Right lobe of liver (tissue), 6 donors: ENCODE measurements around the gene RNF212. TPM values are rescaled to one million over a fixed set of nuclear protein-coding genes. Genes with fewer than 3 reads are reported as not detected.
"Not testable (repeated sequence)": the region's sequence is repeated elsewhere in the genome, so short reads cannot be mapped to it uniquely, and the experiment has no call there.

Experiments used
- ATAC-seq, 4 donors: fragments of 200-7000 bp; cut with Tn5 transposase; one replicate each; pipeline ENCODE4 v1.9.1; 2020; ENCODE audit warnings: mild to moderate bottlenecking in 4 of 4, moderate library complexity in 4 of 4
- DNase-seq, 3 donors: peaks; one replicate each; pipeline ENCODE4 v3.0.0-alpha.2; 2020
- H3K27ac ChIP-seq, 3 donors: fragments of 200-600 bp; one replicate each; pipeline ENCODE4 v1.8.0; 2022
- H3K27me3 ChIP-seq, 2 donors: fragments of 200-600 bp; one replicate each; pipeline ENCODE4 v1.8.0; 2022
- H3K36me3 ChIP-seq, 4 donors: fragments of 200-600 bp; sonication (generic) in 1 of 4; one replicate each; pipeline versions ENCODE4 v1.5.1 to v1.8.0; 2017 to 2022; ENCODE audit warnings: control low read depth in 1 of 4
- H3K4me1 ChIP-seq, 4 donors: fragments of 200-600 bp; sonication (generic) in 1 of 4; one replicate each; pipeline versions ENCODE4 v1.5.1 to v1.8.0; 2017 to 2022; ENCODE audit warnings: control low read depth in 1 of 4
- H3K4me3 ChIP-seq, 3 donors: fragments of 200-600 bp; one replicate each; pipeline ENCODE4 v1.8.0; 2022
- H3K9me3 ChIP-seq, 4 donors: fragments of 200-600 bp; sonication (generic) in 1 of 4; one replicate each; pipeline versions ENCODE4 v1.5.1 to v1.8.0; 2017 to 2022; ENCODE audit warnings: control low read depth in 1 of 4
- POLR2A ChIP-seq: fragments of 450-650 bp; IDR thresholded peaks from one replicate; pipeline ENCODE4 v1.6.1; 2017; ENCODE audit warnings: antibody characterized with exemption, mild to moderate bottlenecking
- WGBS: methylation state at CpG from one replicate; pipeline ENCODE4 v1.1.6; 2018; ENCODE audit warnings: low coverage, low lambda C conversion rate; ENCODE audit not compliant: insufficient coverage; ENCODE audit errors: missing lambda C conversion rate; 5-methylcytosine and 5-hydroxymethylcytosine counted together
- intact Hi-C, 2 donors: fragments of 100-400 bp; cut with DNase I; formaldehyde crosslinking; loops; one replicate each; pipeline versions ENCODE4 v1.11.2 to v1.14.1; 2022
- total RNA-seq, 6 experiments: library from RNA; depleted of rRNA in 2 of 6; stranded (reverse); fragments of >200 nt in 2 of 6; fragmentation: NEBNext Ultra II Directional in 3 of 6; extraction: Animal tissue kit (Norgen Biotek cat#: 25700) in 3 of 6; gene quantifications; one replicate each; pipeline versions ENCODE4 v1.1.0 to v1.2.4, GENCODE V29; 2016 to 2023
- TF ChIP-seq, protein P1 (sequence below), 4 donors: fragments of 200-600 bp in 3 of 4; fragments of 450-650 bp in 1 of 4; IDR thresholded peaks; one replicate each; pipeline versions ENCODE4 v1.5.1 to v1.8.0; 2016 to 2022; ENCODE audit warnings: antibody characterized with exemption in 4 of 4, mild to moderate bottlenecking in 2 of 4
- donor health status: DM: no; HTN: yes; CAD: no.
- donor health status: DM: no; HTN: no; CAD: no.
- donor health status: DM: no; HTN: no; CAD: no.
- donor health status: DM: no; HTN: yes; CAD: no.
- donor health status: DM: no; HTN: yes; CAD: no.

Gene RNF212
- total RNA-seq, 6 experiments from 2014 or later: 0.29 to 1.2 (median 0.50) TPM; not detected in 2

DNA sequence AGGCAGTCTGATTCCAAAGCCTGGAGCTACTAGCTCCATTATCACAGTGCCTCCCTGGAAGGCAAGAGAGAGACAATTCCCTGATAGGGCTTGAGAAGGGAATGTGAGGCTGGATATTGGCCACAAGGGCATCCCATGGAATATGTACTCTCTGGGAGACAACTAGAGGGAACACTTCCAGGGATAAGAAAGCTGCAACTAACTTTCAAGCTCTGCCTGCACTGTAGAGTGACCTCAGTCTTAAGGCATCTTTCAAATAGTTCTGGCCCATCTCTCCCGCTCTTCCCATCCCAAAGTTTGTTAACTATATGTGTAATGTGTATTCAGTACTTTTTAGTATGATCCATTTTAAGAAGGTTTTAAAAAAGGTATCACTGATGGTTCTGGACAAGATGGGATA is 13.1 kb upstream of the RNF212 start:
- TF ChIP-seq, protein P1, sequence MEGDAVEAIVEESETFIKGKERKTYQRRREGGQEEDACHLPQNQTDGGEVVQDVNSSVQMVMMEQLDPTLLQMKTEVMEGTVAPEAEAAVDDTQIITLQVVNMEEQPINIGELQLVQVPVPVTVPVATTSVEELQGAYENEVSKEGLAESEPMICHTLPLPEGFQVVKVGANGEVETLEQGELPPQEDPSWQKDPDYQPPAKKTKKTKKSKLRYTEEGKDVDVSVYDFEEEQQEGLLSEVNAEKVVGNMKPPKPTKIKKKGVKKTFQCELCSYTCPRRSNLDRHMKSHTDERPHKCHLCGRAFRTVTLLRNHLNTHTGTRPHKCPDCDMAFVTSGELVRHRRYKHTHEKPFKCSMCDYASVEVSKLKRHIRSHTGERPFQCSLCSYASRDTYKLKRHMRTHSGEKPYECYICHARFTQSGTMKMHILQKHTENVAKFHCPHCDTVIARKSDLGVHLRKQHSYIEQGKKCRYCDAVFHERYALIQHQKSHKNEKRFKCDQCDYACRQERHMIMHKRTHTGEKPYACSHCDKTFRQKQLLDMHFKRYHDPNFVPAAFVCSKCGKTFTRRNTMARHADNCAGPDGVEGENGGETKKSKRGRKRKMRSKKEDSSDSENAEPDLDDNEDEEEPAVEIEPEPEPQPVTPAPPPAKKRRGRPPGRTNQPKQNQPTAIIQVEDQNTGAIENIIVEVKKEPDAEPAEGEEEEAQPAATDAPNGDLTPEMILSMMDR (IDR thresholded peaks at IDR 0.05): no peak
- no peak for TF ChIP-seq POLR2A
- Histone ChIP-seq H3K36me3 (no peaks in the 10 kb centered on the region), H3K27me3 (no peaks in the 10 kb centered on the region), H3K27ac (no peak overlapping the region), H3K4me3 (no peak overlapping the region), H3K4me1 (no peaks in the 10 kb centered on the region), H3K9me3 (no peaks in the 10 kb centered on the region)
- no peak for DNase-seq
- ATAC-seq: no peak
- intact Hi-C loops: no loop called here
- 85% methylated on average over 1 of the region's 1 CpG for WGBS

DNA sequence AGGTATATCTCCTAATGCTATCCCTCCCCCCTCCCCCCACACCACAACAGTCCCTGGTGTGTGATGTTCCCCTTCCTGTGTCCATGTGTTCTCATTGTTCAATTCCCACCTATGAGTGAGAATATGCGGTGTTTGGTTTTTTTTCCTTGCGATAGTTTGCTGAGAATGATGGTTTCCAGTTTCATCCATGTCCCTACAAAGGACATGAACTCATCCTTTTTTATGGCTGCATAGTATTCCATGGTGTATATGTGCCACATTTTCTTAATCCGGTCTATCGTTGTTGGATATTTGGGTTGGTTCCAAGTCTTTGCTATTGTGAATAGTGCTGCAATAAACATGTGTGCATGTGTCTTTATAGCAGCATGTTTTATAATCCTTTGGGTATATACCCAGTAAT is 12.1 kb upstream of the RNF212 start:
- DNase-seq, ATAC-seq, H3K9me3 ChIP-seq, H3K27ac ChIP-seq, H3K27me3 ChIP-seq, H3K4me3 ChIP-seq, H3K36me3 ChIP-seq, intact Hi-C loops, H3K4me1 ChIP-seq: not testable (repeated sequence)
- 86% methylated on average over 4 of the region's 4 CpGs for WGBS

DNA sequence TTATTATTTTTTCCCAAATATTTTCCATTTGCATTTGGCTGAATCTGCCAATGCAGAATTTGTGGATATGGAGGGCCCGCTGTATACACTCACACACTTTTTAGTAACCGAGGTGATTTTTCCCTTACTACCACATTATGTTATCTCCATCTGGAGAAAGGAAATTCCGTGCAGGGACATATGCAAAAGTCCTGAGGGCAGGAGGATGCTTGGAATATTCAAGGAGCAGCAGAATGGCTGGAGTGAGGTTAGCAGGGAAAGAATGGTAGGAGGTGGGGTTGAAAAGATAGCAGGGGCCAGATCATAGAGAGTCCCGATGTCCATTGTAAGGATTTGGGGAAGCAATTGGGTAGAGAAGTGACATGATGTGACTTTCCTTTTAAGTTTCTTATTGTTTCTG is 11.5 kb upstream of the RNF212 start:
- no peak overlapping the region for H3K4me3 ChIP-seq
- no peaks in the 10 kb centered on the region for H3K27me3 ChIP-seq
- no peaks in the 10 kb centered on the region for H3K36me3 ChIP-seq
- WGBS: 58% methylated on average over 4 of the region's 4 CpGs
- H3K9me3 ChIP-seq: no peaks in the 10 kb centered on the region
- no peak for ATAC-seq
- intact Hi-C loops: no loop called here
- H3K4me1 ChIP-seq: no peaks in the 10 kb centered on the region
- TF ChIP-seq POLR2A: no peak
- TF ChIP-seq, protein P1 (IDR thresholded peaks at IDR 0.05): no peak
- no peak for DNase-seq
- no peak overlapping the region for H3K27ac ChIP-seq

DNA sequence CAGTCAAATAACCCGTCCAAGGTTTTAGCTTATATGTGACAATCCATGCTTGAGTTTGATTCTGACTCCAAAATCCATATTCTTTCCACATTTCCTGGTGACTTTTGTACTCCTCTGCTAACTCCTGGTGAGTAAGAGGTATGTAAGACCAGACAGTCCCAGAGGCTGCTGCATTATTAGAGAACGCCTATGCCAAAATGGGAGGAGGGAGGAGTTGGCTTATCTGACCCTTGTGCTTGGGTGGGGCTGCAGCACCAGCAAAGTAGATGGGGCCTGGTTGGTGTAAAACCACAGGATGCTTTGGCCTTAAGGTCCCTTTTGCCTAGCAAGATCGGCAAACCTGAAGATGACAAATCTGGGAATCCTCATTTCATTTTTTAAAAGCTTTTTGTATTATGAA is 9.1 kb upstream of the RNF212 start:
- DNase-seq (no peak), ATAC-seq (no peak)
- WGBS: 88% methylated on average over 3 of the region's 3 CpGs
- no peak overlapping the region for H3K27ac ChIP-seq
- no peaks in the 10 kb centered on the region for H3K27me3 ChIP-seq
- H3K4me3 ChIP-seq: no peak overlapping the region
- TF ChIP-seq POLR2A: no peak
- TF ChIP-seq, protein P1 (IDR thresholded peaks at IDR 0.05): no peak
- no peaks in the 10 kb centered on the region for H3K36me3 ChIP-seq
- no peaks in the 10 kb centered on the region for H3K4me1 ChIP-seq
- H3K9me3 ChIP-seq: no peaks in the 10 kb centered on the region
- intact Hi-C loops: no loop called here

DNA sequence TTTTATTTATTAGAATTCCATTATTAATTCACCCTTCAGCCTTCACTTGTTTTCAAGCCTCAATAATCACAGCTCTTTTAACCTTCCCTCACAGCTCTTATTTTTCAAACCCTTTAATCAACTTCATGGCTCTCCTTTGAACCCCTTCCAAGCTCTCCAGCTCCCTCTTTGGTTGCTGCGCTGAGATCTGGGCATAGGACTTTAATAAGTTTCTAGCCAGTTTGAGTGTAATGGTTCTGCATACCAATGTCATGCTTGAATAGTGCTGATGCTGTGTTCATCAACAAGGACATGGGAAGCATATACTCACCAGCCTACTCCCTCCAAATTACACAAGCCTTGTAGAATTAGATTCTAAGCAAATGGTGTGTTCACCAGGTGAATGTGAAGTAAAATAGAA is 3.5 kb upstream of the RNF212 start:
- no peaks in the 10 kb centered on the region for H3K36me3 ChIP-seq
- peaks cover 0 to 7% (median 0%) of the 10 kb centered on the region in 4 donors for H3K4me1 ChIP-seq
- no peak overlapping the region for H3K27ac ChIP-seq
- H3K4me3 ChIP-seq: no peak overlapping the region
- WGBS: 70% methylated on average over 1 of the region's 1 CpG
- ATAC-seq: no peak
- DNase-seq: no peak
- intact Hi-C loops: no loop called here
- no peaks in the 10 kb centered on the region for H3K27me3 ChIP-seq
- no peaks in the 10 kb centered on the region for H3K9me3 ChIP-seq
- TF ChIP-seq, protein P1 (IDR thresholded peaks at IDR 0.05): no peak
- no peak for TF ChIP-seq POLR2A
